ENCODE data around the gene GC. TPM values are rescaled to one million over a fixed set of nuclear protein-coding genes. Genes with fewer than 3 reads are reported as not detected.

GC gene
- total and polyA plus RNA-seq, 9 of the 15 experiments (the other 6 are each of a cell fraction or from before 2014, with no cell fraction given): 0.44 TPM; not detected in 8

- no peak for TF ChIP-seq ARID3A (IDR thresholded peaks at IDR 0.05; ENCODE audit: borderline replicate concordance, low read depth, low read length)
- no peak for TF ChIP-seq ZNF449 (CRISPR knock-in tag; IDR thresholded peaks at IDR 0.05)
Observed at GRCh38 chr4:71692198-71692597, 91.7 kb downstream of the GC start (continued).

Small RNAs within 50 kb of the gene (small RNA-seq; reads per million reads assigned to genes)
- gene RNA5SP163: not detected

Other genes with a start within 250 kb of the GC start
- gene NPFFR2, start 247.9 kb upstream of the GC start, total RNA-seq (2014; rRNA removed): 0.37 and 0.45 TPM in 2 replicates
- 0.41 and 0.62 TPM in 2 replicates for gene NPFFR2, start 247.9 kb upstream of the GC start, total RNA-seq (2014; rRNA removed; fragmentation: Illumina TruSeq; extraction: Trizol)
- gene NPFFR2, start 247.9 kb upstream of the GC start, total RNA-seq (2015; rRNA removed; fragmentation: Illumina TruSeq; extraction: Trizol): 0.64 and 0.98 TPM in 2 replicates
- 0.27 and 0.38 TPM in 2 replicates for gene NPFFR2, start 247.9 kb upstream of the GC start, total RNA-seq (2021)
- gene NPFFR2, start 247.9 kb upstream of the GC start, polyA plus RNA-seq (2011; rRNA removed): 0.15 TPM in 1 of 2 replicates, not detected in the other
- 0.64 and 0.94 TPM in 2 replicates for gene NPFFR2, start 247.9 kb upstream of the GC start, polyA plus RNA-seq (2014; fragmentation: Illumina TruSeq; extraction: Trizol)
- gene NPFFR2, start 247.9 kb upstream of the GC start, polyA plus RNA-seq (2014; fragmentation: Nextera tagmentation; extraction: Ambion mirVana): under 1 TPM; 0.48 to 0.70 TPM
- gene NPFFR2, start 247.9 kb upstream of the GC start, polyA plus RNA-seq (2014; rRNA removed): 0.15 and 0.16 TPM in 2 replicates

Measured in K562 (cell line).